Prostate gland (tissue), 2 donors: ENCODE data around the gene MCCC2. TPM values are rescaled to one million over a fixed set of nuclear protein-coding genes. Genes with fewer than 3 reads are reported as not detected.

Experiments
- DNase-seq: peaks from one replicate; pipeline ENCODE4 v3.0.0-alpha.2; 2019; ENCODE audit warnings: low spot score
- H3K27ac ChIP-seq, 2 donors: fragments of 200-600 bp; sonication (generic); 2 replicates each; pipeline ENCODE4 v1.5.1; 2017 to 2019
- H3K27me3 ChIP-seq: fragments of 200-600 bp; sonication (generic); replicated peaks from 2 replicates; pipeline ENCODE4 v1.5.1; 2019; ENCODE audit not compliant: insufficient read depth
- H3K36me3 ChIP-seq, 2 donors: fragments of 200-600 bp; sonication (generic); 1 replicate in 1 of 2; 2 replicates in 1 of 2; pipeline versions ENCODE4 v1.5.1 to v1.8.1; 2017 to 2019
- H3K4me1 ChIP-seq: fragments of 200-600 bp; sonication (generic); replicated peaks from 2 replicates; pipeline ENCODE4 v1.5.1; 2019
- H3K4me3 ChIP-seq, 2 donors: fragments of 200-600 bp; sonication (generic); 2 replicates each; pipeline ENCODE4 v1.5.1; 2017 to 2019
- H3K9me3 ChIP-seq: fragments of 200-600 bp; sonication (generic); 2 replicates; pipeline ENCODE4 v1.5.1; 2017
- CTCF ChIP-seq, 4 experiments: fragments of 200-600 bp in 2 of 4; fragments of 450-650 bp in 2 of 4; sonication (generic) in 2 of 4; IDR thresholded peaks; 1 replicate in 3 of 4; 2 replicates in 1 of 4; pipeline ENCODE4 v1.5.1; 2016 to 2019; ENCODE audit warnings: antibody characterized with exemption in 4 of 4, mild to moderate bottlenecking in 2 of 4, moderate library complexity in 2 of 4
- POLR2A ChIP-seq: fragments of 450-650 bp; IDR thresholded peaks from one replicate; pipeline ENCODE4 v1.6.1; 2016; ENCODE audit warnings: antibody characterized with exemption, mild to moderate bottlenecking
- POLR2AphosphoS5 ChIP-seq: sonication (generic); formaldehyde crosslinking; IDR thresholded peaks from one replicate; pipeline ENCODE4 v1.6.1; 2017; ENCODE audit warnings: antibody characterized with exemption
- WGBS: methylation state at CpG from one replicate; pipeline ENCODE4 v1.1.5; 2018; 5-methylcytosine and 5-hydroxymethylcytosine counted together
- intact Hi-C: fragments of 100-400 bp; cut with DNase I; formaldehyde crosslinking; loops from one replicate; pipeline ENCODE4 v1.14.2; 2022
- total RNA-seq, 2 donors: library from RNA; depleted of rRNA; stranded (reverse); fragments of >200 nt; gene quantifications; one replicate each; pipeline ENCODE4 v1.1.0, GENCODE V29; 2016

MCCC2 gene
- total RNA-seq, 2 donors from 2014 or later = 53.0 to 141 TPM

- intact Hi-C loops = no loop called here
- TF ChIP-seq POLR2A (no peak), POLR2AphosphoS5 (peak; percentile 91), CTCF (IDR thresholded peaks at IDR 0.05) (no peak)
- Histone ChIP-seq H3K4me1 (peaks cover 9% of the 10 kb centered on the region), H3K9me3 (no peaks in the 10 kb centered on the region), H3K4me3 (no peak overlapping the region), H3K27ac (peak overlapping the region; percentile 53 to 82), H3K27me3 (no peaks in the 10 kb centered on the region), H3K36me3 (no peaks in the 10 kb centered on the region)
- peak; percentile 50 for DNase-seq
- 42% methylated on average over 4 of the region's 4 CpGs for WGBS
Measured at GRCh38 chr5:71582945-71583584, 4.1 kb upstream of the MCCC2 start.

GRCh38 chr5:71586052-71586940 lies 844 bp upstream of the MCCC2 start:
- TF ChIP-seq CTCF (IDR thresholded peaks at IDR 0.05) (no peak), POLR2AphosphoS5 (no peak)
- Histone ChIP-seq H3K9me3 (no peaks in the 10 kb centered on the region), H3K4me1 (peaks cover 9% of the 10 kb centered on the region), H3K27me3 (no peaks in the 10 kb centered on the region), H3K27ac (peak overlapping the region; percentile 86 to 88), H3K36me3 (no peaks in the 10 kb centered on the region), H3K4me3 (peak overlapping the region; percentile 58 to 67)
- intact Hi-C loops = no loop called here
- 85% methylated on average over 22 of the region's 22 CpGs for WGBS
- no peak for DNase-seq

GRCh38 chr5:71587766-71588532 lies 809 bp downstream of the MCCC2 start:
- 62% methylated on average over 19 of the region's 19 CpGs for WGBS
- no peak for DNase-seq
- Histone ChIP-seq H3K4me3 (peak overlapping the region; percentile 58 to 67), H3K36me3 (no peaks in the 10 kb centered on the region), H3K27me3 (no peaks in the 10 kb centered on the region), H3K9me3 (no peaks in the 10 kb centered on the region), H3K4me1 (peaks cover 7% of the 10 kb centered on the region), H3K27ac (peak overlapping the region; percentile 86 to 88)
- TF ChIP-seq CTCF (IDR thresholded peaks at IDR 0.05) = no peak
- TF ChIP-seq POLR2A = no peak
- no peak for TF ChIP-seq POLR2AphosphoS5
- intact Hi-C loops = no loop called here

GRCh38 chr5:71588533-71588885 lies 1.4 kb downstream of the MCCC2 start:
- 65% methylated on average over 2 of the region's 2 CpGs for WGBS
- Histone ChIP-seq H3K9me3 (no peaks in the 10 kb centered on the region), H3K36me3 (no peaks in the 10 kb centered on the region), H3K4me3 (peak overlapping the region; percentile 58 to 67), H3K27me3 (no peaks in the 10 kb centered on the region), H3K27ac (peak overlapping the region in 1 of 2 donors; percentile 86), H3K4me1 (peaks cover 4% of the 10 kb centered on the region)
- no peak for DNase-seq
- no peak for TF ChIP-seq POLR2AphosphoS5
- TF ChIP-seq CTCF (IDR thresholded peaks at IDR 0.05) = no peak
- TF ChIP-seq POLR2A = no peak
- intact Hi-C loops = no loop called here
